Retina (tissue), 1 donor: ENCODE measurements around the gene CADPS.
A peak's percentile ranks its signal among the peaks of the same experiment; 100 is the strongest.

ENCODE experiments used
- DNase-seq: peaks from one replicate; pipeline ENCODE4 v3.0.0-alpha.2; 2016

CADPS gene

DNA sequence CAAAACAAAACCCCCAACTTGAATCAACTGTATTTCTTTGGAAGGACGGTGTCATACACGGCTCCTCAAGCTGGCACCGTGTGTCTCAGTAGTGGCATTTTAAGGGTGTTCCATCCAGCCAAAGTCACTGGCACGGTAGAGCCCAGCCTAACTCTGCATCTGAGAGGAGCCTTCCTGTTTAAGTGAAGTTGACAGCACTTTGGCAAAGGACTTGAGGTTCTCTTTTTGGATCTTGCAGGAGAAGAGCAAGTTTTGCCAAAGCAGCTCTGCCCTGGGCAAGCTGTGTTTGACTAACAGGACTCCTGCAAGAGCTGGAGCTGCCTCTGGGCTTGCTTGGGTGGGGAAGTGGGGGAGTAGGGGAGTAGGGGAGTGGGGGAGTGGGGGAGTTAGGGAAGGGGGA, 392.3 kb downstream of the CADPS start:
- DNase-seq = no peak

GRCh38 chr3:62481962-62482361, 393.3 kb downstream of the CADPS start:
- DNase-seq = no peak

GRCh38 chr3:62480056-62480455, 395.2 kb downstream of the CADPS start:
- no peak for DNase-seq

DNA sequence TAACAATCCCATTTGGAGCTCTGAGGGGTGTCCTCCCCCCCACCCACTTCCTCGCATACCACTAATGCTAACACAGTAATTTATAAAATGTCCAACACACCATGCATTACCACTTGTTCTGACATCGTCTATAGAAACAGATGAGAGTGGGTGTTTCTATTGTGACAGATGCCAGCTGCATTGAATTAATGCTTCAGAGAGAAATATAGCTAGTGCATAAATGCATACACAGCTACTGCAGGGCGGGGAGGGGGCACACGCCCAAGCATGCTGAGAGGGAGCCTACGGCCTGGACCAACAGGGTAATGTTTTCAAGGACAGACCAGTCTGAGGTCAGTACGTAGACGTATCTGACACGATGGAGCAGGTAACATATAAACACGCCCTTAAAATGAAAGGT, 395.9 kb downstream of the CADPS start:
- DNase-seq = no peak

GRCh38 chr3:62475306-62475705, 399.9 kb downstream of the CADPS start:
- no peak for DNase-seq

DNA sequence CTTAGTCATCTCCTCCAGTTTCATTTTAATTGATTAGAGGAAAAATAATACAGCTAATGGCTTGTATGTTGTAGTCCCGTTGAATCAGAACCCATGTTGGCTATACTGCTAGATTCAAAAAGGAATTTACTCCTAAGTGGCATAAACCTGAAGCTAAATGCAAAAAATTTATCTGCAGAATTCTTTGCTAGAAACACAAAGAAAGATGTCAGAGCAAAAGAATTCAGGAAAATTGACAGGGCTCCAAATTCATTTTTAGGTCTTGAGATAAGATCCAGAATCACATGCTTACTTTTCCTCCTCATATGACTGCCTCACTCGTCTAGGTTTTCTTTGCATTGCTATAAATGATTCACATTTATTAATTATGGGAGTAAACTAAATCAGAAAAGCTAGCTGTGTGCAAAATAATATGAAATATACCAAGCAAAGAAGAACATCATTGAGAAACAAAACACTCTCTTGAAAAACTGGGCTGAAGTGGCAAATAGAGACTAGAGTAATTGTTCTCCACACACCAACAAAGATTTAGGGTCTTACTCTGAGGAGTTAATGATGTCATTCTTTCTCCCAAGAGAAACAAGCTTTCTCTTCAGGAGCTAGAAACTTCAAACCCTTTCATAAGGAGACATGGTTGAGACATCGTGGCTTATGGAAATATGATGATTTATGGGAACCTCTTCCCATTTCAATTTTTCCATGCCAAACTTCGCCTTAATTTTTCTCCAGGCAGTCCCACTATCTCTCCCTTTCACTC, 407.1 kb downstream of the CADPS start:
- no peak for DNase-seq

GRCh38 chr3:62462788-62463187, 412.4 kb downstream of the CADPS start:
- DNase-seq = no peak

GRCh38 chr3:62462104-62462762, 413.0 kb downstream of the CADPS start:
- DNase-seq = no peak

DNA sequence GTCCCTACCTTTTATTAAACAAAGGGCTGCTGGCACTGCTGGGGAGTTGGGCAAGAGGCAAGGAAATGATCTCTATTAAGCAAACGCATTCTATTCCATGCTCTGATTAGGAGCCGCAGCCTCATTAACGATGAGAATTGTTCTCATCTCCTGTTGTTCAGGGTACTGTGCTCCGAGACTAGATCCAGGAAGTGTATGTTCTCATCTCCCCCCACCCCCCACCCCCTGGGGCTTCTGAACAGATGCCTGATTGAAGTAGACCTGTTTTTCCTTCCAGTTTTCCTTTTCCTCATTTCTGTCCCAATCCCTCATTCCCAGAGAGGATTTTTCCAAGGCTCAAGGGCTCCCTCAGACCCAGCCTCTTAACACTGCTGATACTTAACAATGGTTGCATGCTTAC, 420.3 kb downstream of the CADPS start:
- peak; percentile 54 for DNase-seq

- DNase-seq = no peak
These were observed 421.8 kb downstream of the CADPS start for GRCh38 chr3:62453448-62453847.

GRCh38 chr3:62451211-62451887, 423.9 kb downstream of the CADPS start:
- no peak for DNase-seq

- DNase-seq = no peak
These were observed 428.8 kb downstream of the CADPS start for GRCh38 chr3:62446337-62446940.

- DNase-seq = no peak
These were observed 429.9 kb downstream of the CADPS start for GRCh38 chr3:62445275-62445674.

- DNase-seq = no peak
These were observed 435.2 kb downstream of the CADPS start for GRCh38 chr3:62439978-62440377.

GRCh38 chr3:62439176-62439813, 435.9 kb downstream of the CADPS start:
- no peak for DNase-seq

GRCh38 chr3:62436785-62437184, 438.4 kb downstream of the CADPS start:
- DNase-seq = no peak

DNA sequence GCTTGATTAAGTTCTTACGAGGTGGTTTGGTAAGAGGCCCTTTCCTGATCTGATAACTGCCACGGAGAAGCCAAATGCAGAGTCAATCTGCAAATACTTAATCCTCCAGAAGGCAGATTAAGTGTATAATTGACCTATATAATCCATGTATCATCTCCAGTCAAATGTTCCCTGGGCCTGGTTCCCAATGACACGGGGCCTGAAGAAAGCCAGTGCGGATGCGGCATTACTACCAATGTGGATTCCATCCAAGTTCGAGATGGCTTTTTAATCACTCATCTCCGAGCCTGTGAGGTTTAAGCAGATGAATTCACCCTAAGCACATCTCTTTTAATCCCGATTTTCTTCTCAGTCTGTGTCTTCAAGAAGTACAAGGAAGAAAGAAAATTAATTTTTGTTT, 441.8 kb downstream of the CADPS start:
- no peak for DNase-seq

DNA sequence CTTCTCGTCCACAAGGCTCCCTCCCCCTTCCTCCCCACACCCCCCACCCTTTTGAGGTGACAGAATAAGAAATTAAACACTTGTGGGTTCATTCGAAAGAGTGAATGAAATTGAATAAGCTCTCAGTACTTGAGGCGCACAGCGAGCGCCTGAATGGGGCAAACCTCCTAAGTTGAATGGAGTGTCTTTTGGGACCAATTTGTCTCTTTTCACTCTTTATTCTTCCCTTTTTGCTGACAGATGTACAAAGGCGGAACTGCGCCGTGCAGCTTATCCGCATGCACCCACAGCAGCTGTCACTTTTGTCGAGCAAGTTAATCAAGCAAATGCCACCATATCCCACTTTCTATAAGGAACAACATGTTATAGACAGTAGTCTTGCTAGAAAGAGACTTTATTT, 454.0 kb downstream of the CADPS start:
- no peak for DNase-seq

GRCh38 chr3:62416144-62416543, 459.1 kb downstream of the CADPS start:
- DNase-seq = no peak

- DNase-seq = peak; percentile 90
These were observed 459.9 kb downstream of the CADPS start for GRCh38 chr3:62415312-62415801.

DNA sequence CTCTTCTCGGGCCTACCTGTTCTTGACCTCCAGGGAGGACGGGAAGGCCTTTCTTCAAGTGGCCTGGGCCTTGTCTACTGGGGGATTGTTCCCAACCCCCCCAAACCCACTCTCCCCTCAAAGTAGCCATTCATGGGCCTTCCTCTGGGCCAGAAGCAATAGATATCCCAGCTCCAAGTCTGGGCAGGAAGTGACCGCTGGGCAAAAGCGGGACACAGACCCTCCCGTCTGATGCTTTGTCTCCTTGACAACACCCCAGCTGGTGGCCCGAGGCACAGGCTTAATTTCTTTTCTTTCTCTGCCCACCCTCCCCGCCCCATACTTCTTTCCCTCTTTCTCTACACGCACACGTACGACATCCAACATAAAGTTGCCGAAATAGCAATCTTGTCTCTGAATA, 460.4 kb downstream of the CADPS start:
- DNase-seq = peak; percentile 82

GRCh38 chr3:62413687-62414086, 461.5 kb downstream of the CADPS start:
- no peak for DNase-seq

- no peak for DNase-seq
These were observed 468.3 kb downstream of the CADPS start for GRCh38 chr3:62406945-62407344.
